Uterus (tissue), 4 donors: ENCODE measurements around the gene PCDHGA1. TPM values are rescaled to one million over a fixed set of nuclear protein-coding genes. Genes with fewer than 3 reads are reported as not detected.

ENCODE experiments used
- DNase-seq, 2 donors: peaks; one replicate each; pipeline ENCODE4 v3.0.0-alpha.2; 2019 to 2020
- H3K27ac ChIP-seq, 2 donors: fragments of 200-600 bp; sonication (generic); 1 replicate in 1 of 2; 2 replicates in 1 of 2; pipeline ENCODE4 v1.5.1; 2016 to 2018
- H3K27me3 ChIP-seq, 2 donors: fragments of 200-600 bp; sonication (generic); one replicate each; pipeline ENCODE4 v1.5.1; 2018 to 2019; ENCODE audit warnings: control low read depth in 1 of 2
- H3K36me3 ChIP-seq, 2 donors: fragments of 200-600 bp; sonication (generic); one replicate each; pipeline ENCODE4 v1.5.1; 2019; ENCODE audit warnings: control low read depth in 1 of 2
- H3K4me1 ChIP-seq, 2 donors: fragments of 200-600 bp; sonication (generic); one replicate each; pipeline ENCODE4 v1.5.1; 2018 to 2019; ENCODE audit warnings: control low read depth in 1 of 2
- H3K4me3 ChIP-seq, 2 donors: fragments of 200-600 bp; sonication (generic); 1 replicate in 1 of 2; 2 replicates in 1 of 2; pipeline ENCODE4 v1.5.1; 2018 to 2019; ENCODE audit warnings: mild to moderate bottlenecking in 1 of 2
- H3K9me3 ChIP-seq, 2 donors: fragments of 200-600 bp; sonication (generic); one replicate each; pipeline ENCODE4 v1.5.1; 2019; ENCODE audit warnings: control low read depth in 1 of 2
- CTCF ChIP-seq, 4 experiments: fragments of 200-600 bp in 2 of 4; fragments of 450-650 bp in 2 of 4; sonication (generic) in 2 of 4; IDR thresholded peaks; one replicate each; pipeline ENCODE4 v1.5.1; 2016 to 2019; ENCODE audit warnings: antibody characterized with exemption in 4 of 4, mild to moderate bottlenecking in 2 of 4, moderate library complexity in 1 of 4
- POLR2A ChIP-seq, 2 donors: fragments of 450-650 bp; IDR thresholded peaks; one replicate each; pipeline ENCODE4 v1.6.1; 2016; ENCODE audit warnings: antibody characterized with exemption in 2 of 2, mild to moderate bottlenecking in 1 of 2, moderate library complexity in 1 of 2
- intact Hi-C: fragments of 100-400 bp; cut with DNase I; formaldehyde crosslinking; loops from one replicate; pipeline ENCODE4 v1.15.1; 2023; ENCODE audit warnings: low total_unique reads
- total RNA-seq, 4 donors: library from RNA; depleted of rRNA in 3 of 4; stranded (reverse); fragments of >200 nt in 3 of 4; gene quantifications; one replicate each; pipeline versions ENCODE4 v1.1.0 to v1.2.4, GENCODE V29; 2014 to 2023
- donor health status: DM: yes; HTN: yes; CAD: no.

PCDHGA1 gene
- total RNA-seq, 4 donors from 2014 or later, result under 0.01 to 3.3 (median 1.5) TPM

- DNase-seq, result no peak
- TF ChIP-seq POLR2A (IDR thresholded peaks at IDR 0.05) (no peak), CTCF (IDR thresholded peaks at IDR 0.05) (no peak)
- Histone ChIP-seq H3K27me3 (no peaks in the 10 kb centered on the region), H3K9me3 (peaks cover 0 to 85% of the 10 kb centered on the region in 2 donors), H3K27ac (no peak overlapping the region), H3K36me3 (no peaks in the 10 kb centered on the region), H3K4me3 (no peak overlapping the region), H3K4me1 (no peaks in the 10 kb centered on the region)
- intact Hi-C loops, result no loop called here
Measured at GRCh38 chr5:141434006-141434405, 103.7 kb downstream of the PCDHGA1 start.

- H3K36me3 ChIP-seq, result no peaks in the 10 kb centered on the region
- TF ChIP-seq CTCF (IDR thresholded peaks at IDR 0.05) (no peak), POLR2A (IDR thresholded peaks at IDR 0.05) (no peak)
- H3K27me3 ChIP-seq, result no peaks in the 10 kb centered on the region
- no peak overlapping the region for H3K27ac ChIP-seq
- H3K9me3 ChIP-seq, result peaks cover 0 to 74% of the 10 kb centered on the region in 2 donors
- no peak overlapping the region for H3K4me3 ChIP-seq
- H3K4me1 ChIP-seq, result no peaks in the 10 kb centered on the region
- intact Hi-C loops, result no loop called here
- no peak for DNase-seq
Measured at GRCh38 chr5:141437221-141437620, 106.9 kb downstream of the PCDHGA1 start.

DNA sequence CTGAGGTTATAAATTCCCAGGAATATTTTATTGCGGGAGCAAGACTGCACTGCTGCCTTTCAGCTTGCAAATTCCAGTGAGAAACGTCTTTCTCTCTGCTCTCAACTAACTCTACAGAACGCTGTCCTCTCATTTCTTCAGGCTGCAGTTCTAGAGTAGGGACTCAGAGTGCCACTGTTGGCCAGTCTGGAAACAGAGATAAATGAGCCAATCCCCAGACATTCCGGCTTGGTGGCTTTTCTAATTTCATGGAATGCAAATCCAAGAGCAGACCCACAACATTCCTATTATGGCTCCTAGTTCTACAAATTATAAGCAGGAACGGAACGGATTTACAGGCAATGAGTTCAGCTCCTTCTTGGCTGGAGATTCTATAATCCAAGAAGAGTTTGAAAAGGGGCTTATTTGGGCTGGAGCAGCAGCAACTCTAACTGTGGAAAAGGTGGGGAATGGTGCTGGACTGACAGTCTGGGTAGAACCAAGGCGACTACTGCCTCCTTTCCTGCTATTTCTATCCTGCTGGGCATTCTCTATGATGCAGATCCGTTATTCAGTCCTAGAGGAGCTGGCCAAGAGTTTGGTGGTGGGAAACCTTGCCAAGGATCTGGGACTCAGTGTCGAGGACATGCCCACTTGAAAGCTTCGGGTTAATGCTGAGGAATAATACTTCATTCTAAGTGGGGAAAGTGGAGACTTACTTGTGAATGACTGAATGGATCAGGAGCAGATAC, 109.3 kb downstream of the PCDHGA1 start:
- intact Hi-C loops, result no loop called here
- TF ChIP-seq POLR2A (IDR thresholded peaks at IDR 0.05) (no peak), CTCF (IDR thresholded peaks at IDR 0.05) (no peak)
- no peak overlapping the region for H3K27ac ChIP-seq
- no peak overlapping the region for H3K4me3 ChIP-seq
- no peaks in the 10 kb centered on the region for H3K27me3 ChIP-seq
- H3K36me3 ChIP-seq, result no peaks in the 10 kb centered on the region
- no peaks in the 10 kb centered on the region for H3K4me1 ChIP-seq
- H3K9me3 ChIP-seq, result peaks cover 0 to 55% of the 10 kb centered on the region in 2 donors
- no peak for DNase-seq

- Histone ChIP-seq H3K4me3 (no peak overlapping the region), H3K27ac (no peak overlapping the region), H3K4me1 (no peaks in the 10 kb centered on the region), H3K36me3 (no peaks in the 10 kb centered on the region), H3K9me3 (peaks cover 0 to 56% of the 10 kb centered on the region in 2 donors), H3K27me3 (no peaks in the 10 kb centered on the region)
- intact Hi-C loops, result no loop called here
- no peak for DNase-seq
- TF ChIP-seq POLR2A (IDR thresholded peaks at IDR 0.05) (no peak), CTCF (IDR thresholded peaks at IDR 0.05) (no peak)
Measured at GRCh38 chr5:141440341-141440740, 110.0 kb downstream of the PCDHGA1 start.

DNA sequence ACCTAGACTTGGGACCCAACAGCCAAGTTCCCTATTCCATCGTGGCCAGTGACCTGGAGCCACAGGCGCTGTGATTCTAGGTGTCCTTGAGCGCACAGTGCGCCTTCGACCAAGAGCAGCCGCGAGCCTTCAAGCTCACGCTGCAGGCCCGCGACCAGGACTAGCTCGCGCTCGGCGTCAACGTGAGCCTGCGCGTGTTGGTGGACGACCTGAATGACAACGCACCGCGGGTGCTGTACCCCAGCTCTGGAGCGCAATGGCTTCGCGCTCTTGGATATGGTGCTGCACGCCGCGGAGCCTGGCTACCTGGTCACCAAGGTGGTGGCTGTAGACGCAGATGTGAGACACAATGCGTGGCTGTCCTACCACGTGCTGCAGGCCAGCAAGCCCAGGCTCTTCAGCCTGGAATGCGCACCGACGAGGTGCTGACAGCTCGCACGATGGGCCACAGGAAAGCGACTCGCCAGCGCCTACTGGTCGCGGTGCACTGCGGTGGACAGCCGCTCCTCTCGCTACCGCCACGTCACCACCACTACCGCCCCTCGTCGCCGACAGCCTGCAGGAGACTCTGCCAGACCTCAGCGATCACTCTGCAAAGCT, 111.4 kb downstream of the PCDHGA1 start:
- Histone ChIP-seq H3K9me3 (peaks cover 0 to 46% of the 10 kb centered on the region in 2 donors), H3K4me3 (no peak overlapping the region)

More for the DNA sequence above, 111.4 kb downstream of the PCDHGA1 start:
- no peak for DNase-seq
- H3K27ac ChIP-seq, result no peak overlapping the region
- H3K36me3 ChIP-seq, result no peaks in the 10 kb centered on the region
- intact Hi-C loops, result no loop called here
- H3K27me3 ChIP-seq, result no peaks in the 10 kb centered on the region
- H3K4me1 ChIP-seq, result no peaks in the 10 kb centered on the region
- TF ChIP-seq POLR2A (IDR thresholded peaks at IDR 0.05), result no peak
- no peak for TF ChIP-seq CTCF (IDR thresholded peaks at IDR 0.05)
